ENCODE measurements around the gene ADGRG4. TPM values are rescaled to one million over a fixed set of nuclear protein-coding genes. Genes with fewer than 3 reads are reported as not detected.

The ADGRG4 gene
- polyA plus RNA-seq, 2 of the 4 experiments (the other 2 are of a cell fraction) = not detected

- Histone ChIP-seq H3K4me3 (no peak overlapping the region), H3K9me3 (no peaks in the 10 kb centered on the region), H3K4me2 (no peak overlapping the region), H3K4me1 (0 out of 3 replicates have a peak, but pooled peaks cover 3% of the 10 kb centered on the region), H3K27ac (no peak overlapping the region)
- no peak for FAIRE-seq
- ATAC-seq = no peak
- ChIA-PET POLR2A (no interaction called here), CTCF (no interaction called here)
- no peak for DNase-seq (ENCODE audit: low read depth in 1 of 2, low spot score in 1 of 2)
- no peak for TF ChIP-seq HOXA7 (CRISPR knock-in tag; IDR thresholded peaks at IDR 0.05)
- TF ChIP-seq KDM5A (IDR thresholded peaks at IDR 0.05) = no peak
- TF ChIP-seq HDAC2 (IDR thresholded peaks at IDR 0.05) = no peak
- TF ChIP-seq, protein P1, sequence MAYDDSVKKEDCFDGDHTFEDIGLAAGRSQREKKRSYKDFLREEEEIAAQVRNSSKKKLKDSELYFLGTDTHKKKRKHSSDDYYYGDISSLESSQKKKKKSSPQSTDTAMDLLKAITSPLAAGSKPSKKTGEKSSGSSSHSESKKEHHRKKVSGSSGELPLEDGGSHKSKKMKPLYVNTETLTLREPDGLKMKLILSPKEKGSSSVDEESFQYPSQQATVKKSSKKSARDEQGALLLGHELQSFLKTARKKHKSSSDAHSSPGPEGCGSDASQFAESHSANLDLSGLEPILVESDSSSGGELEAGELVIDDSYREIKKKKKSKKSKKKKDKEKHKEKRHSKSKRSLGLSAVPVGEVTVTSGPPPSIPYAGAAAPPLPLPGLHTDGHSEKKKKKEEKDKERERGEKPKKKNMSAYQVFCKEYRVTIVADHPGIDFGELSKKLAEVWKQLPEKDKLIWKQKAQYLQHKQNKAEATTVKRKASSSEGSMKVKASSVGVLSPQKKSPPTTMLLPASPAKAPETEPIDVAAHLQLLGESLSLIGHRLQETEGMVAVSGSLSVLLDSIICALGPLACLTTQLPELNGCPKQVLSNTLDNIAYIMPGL (CRISPR knock-in tag; IDR thresholded peaks at IDR 0.05; ENCODE audit: borderline replicate concordance) = no peak
- TF ChIP-seq, protein P2, sequence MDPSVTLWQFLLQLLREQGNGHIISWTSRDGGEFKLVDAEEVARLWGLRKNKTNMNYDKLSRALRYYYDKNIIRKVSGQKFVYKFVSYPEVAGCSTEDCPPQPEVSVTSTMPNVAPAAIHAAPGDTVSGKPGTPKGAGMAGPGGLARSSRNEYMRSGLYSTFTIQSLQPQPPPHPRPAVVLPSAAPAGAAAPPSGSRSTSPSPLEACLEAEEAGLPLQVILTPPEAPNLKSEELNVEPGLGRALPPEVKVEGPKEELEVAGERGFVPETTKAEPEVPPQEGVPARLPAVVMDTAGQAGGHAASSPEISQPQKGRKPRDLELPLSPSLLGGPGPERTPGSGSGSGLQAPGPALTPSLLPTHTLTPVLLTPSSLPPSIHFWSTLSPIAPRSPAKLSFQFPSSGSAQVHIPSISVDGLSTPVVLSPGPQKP (IDR thresholded peaks at IDR 0.05; ENCODE audit: low read depth, low read length) = no peak
- TF ChIP-seq POLR2AphosphoS2 (conservative IDR thresholded peaks at IDR 0.05; ENCODE audit: low read length) = no peak
- TF ChIP-seq, protein P3, sequence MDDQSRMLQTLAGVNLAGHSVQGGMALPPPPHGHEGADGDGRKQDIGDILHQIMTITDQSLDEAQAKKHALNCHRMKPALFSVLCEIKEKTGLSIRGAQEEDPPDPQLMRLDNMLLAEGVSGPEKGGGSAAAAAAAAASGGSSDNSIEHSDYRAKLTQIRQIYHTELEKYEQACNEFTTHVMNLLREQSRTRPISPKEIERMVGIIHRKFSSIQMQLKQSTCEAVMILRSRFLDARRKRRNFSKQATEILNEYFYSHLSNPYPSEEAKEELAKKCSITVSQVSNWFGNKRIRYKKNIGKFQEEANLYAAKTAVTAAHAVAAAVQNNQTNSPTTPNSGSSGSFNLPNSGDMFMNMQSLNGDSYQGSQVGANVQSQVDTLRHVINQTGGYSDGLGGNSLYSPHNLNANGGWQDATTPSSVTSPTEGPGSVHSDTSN (IDR thresholded peaks at IDR 0.05) = no peak
- no peak for TF ChIP-seq RCOR1 (IDR thresholded peaks at IDR 0.05; ENCODE audit: low read depth, low read length)
- TF ChIP-seq JUN (IDR thresholded peaks at IDR 0.05) = no peak
- TF ChIP-seq HOXB13 (CRISPR knock-in tag; IDR thresholded peaks at IDR 0.05; ENCODE audit: low read depth) = no peak
- TF ChIP-seq HOXB5 (CRISPR knock-in tag; IDR thresholded peaks at IDR 0.05) = no peak
- TF ChIP-seq JUNB (IDR thresholded peaks at IDR 0.05) = no peak
- TF ChIP-seq E2F6 (IDR thresholded peaks at IDR 0.05; ENCODE audit: borderline replicate concordance, low read depth) = no peak
- TF ChIP-seq, protein P4, sequence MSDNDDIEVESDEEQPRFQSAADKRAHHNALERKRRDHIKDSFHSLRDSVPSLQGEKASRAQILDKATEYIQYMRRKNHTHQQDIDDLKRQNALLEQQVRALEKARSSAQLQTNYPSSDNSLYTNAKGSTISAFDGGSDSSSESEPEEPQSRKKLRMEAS (IDR thresholded peaks at IDR 0.05) = no peak
- no peak for TF ChIP-seq CEBPB (IDR thresholded peaks at IDR 0.05)
- WGBS (ENCODE audit: missing lambda C conversion rate) = 35% methylated on average over 2 of the region's 2 CpGs
Measured at GRCh38 chrX:136447308-136447707, 146.5 kb downstream of the ADGRG4 start.

DNA sequence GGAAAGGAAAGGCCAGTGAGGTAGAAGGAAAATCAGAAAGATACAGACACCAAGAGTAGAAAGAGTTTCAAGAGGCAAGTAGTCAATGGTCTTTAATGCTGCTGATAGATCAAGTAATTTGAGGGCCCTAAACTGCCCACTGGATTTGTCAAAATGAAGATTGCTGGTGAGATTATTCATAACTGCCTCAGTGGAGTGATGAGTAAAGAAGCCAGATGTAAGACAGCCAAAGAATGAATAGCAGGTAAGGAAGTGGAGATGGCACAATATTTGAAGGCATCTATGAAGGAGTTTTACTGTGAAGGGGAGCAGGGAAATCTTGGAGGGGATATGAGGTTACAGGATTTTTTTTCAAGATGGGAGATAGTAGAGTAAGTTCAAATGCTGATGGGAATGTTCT, 147.2 kb downstream of the ADGRG4 start:
- peak; percentile 85 for FAIRE-seq
- TF ChIP-seq, protein P5, sequence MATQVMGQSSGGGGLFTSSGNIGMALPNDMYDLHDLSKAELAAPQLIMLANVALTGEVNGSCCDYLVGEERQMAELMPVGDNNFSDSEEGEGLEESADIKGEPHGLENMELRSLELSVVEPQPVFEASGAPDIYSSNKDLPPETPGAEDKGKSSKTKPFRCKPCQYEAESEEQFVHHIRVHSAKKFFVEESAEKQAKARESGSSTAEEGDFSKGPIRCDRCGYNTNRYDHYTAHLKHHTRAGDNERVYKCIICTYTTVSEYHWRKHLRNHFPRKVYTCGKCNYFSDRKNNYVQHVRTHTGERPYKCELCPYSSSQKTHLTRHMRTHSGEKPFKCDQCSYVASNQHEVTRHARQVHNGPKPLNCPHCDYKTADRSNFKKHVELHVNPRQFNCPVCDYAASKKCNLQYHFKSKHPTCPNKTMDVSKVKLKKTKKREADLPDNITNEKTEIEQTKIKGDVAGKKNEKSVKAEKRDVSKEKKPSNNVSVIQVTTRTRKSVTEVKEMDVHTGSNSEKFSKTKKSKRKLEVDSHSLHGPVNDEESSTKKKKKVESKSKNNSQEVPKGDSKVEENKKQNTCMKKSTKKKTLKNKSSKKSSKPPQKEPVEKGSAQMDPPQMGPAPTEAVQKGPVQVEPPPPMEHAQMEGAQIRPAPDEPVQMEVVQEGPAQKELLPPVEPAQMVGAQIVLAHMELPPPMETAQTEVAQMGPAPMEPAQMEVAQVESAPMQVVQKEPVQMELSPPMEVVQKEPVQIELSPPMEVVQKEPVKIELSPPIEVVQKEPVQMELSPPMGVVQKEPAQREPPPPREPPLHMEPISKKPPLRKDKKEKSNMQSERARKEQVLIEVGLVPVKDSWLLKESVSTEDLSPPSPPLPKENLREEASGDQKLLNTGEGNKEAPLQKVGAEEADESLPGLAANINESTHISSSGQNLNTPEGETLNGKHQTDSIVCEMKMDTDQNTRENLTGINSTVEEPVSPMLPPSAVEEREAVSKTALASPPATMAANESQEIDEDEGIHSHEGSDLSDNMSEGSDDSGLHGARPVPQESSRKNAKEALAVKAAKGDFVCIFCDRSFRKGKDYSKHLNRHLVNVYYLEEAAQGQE (IDR thresholded peaks at IDR 0.05) = no peak
- TF ChIP-seq POLR2AphosphoS2 (conservative IDR thresholded peaks at IDR 0.05; ENCODE audit: low read length) (no peak), ESRRA (IDR thresholded peaks at IDR 0.05; ENCODE audit: borderline replicate concordance, low read length) (no peak), KDM1A (IDR thresholded peaks at IDR 0.05; ENCODE audit: low read depth) (no peak)
- no peak overlapping the region for H3K27ac ChIP-seq
- CTCF ChIA-PET = no interaction called here
- no peaks in the 10 kb centered on the region for H3K9me3 ChIP-seq
- POLR2A ChIA-PET = no interaction called here
- peaks cover 6% of the 10 kb centered on the region; the same call in 1 of the 3 replicates for H3K4me1 ChIP-seq
- DNase-seq (ENCODE audit: low read depth in 1 of 2, low spot score in 1 of 2) = no peak
- H3K4me3 ChIP-seq = no peak overlapping the region
- no peak for ATAC-seq
- H3K4me2 ChIP-seq = no peak overlapping the region
